ENCODE measurements around the gene DQX1.

The DQX1 gene

GRCh38 chr2:74511104-74511989, 14.7 kb downstream of the DQX1 start:
- no peak for DNase-seq (ENCODE audit: low read depth)
- TF ChIP-seq CTCF (IDR thresholded peaks at IDR 0.05; ENCODE audit: low read length, missing control alignments), result no peak
- H3K4me3 ChIP-seq (replicated peaks; ENCODE audit: low read depth, low read length), result no peak overlapping the region

GRCh38 chr2:74510272-74510671, 15.8 kb downstream of the DQX1 start:
- TF ChIP-seq CTCF (IDR thresholded peaks at IDR 0.05; ENCODE audit: low read length, missing control alignments), result no peak
- no peak for DNase-seq (ENCODE audit: low read depth)
- H3K4me3 ChIP-seq (replicated peaks; ENCODE audit: low read depth, low read length), result no peak overlapping the region

GRCh38 chr2:74507926-74508520, 18.0 kb downstream of the DQX1 start:
- DNase-seq (ENCODE audit: low read depth), result peak; percentile 29
- peak overlapping the region; percentile 95 for H3K4me3 ChIP-seq (replicated peaks; ENCODE audit: low read depth, low read length)
- TF ChIP-seq CTCF (IDR thresholded peaks at IDR 0.05; ENCODE audit: low read length, missing control alignments), result no peak

- TF ChIP-seq CTCF (IDR thresholded peaks at IDR 0.05; ENCODE audit: low read length, missing control alignments), result peak; percentile 47
- peak within 1 kb of the TSS; percentile 95 for H3K4me3 ChIP-seq (replicated peaks; ENCODE audit: low read depth, low read length)
- DNase-seq (ENCODE audit: low read depth), result peak; percentile 98
These were observed 18.7 kb downstream of the DQX1 start, which contains the start of gene PCGF1 for GRCh38 chr2:74507145-74507925. TSS of gene PCGF1 (minus strand) at chr2:74507695. CDS start at chr2:74507668, 27 bp downstream.

GRCh38 chr2:74505448-74506246, 20.4 kb downstream of the DQX1 start:
- no peak for TF ChIP-seq CTCF (IDR thresholded peaks at IDR 0.05; ENCODE audit: low read length, missing control alignments)
- no peak for DNase-seq (ENCODE audit: low read depth)
- H3K4me3 ChIP-seq (replicated peaks; ENCODE audit: low read depth, low read length), result peak overlapping the region; percentile 62

GRCh38 chr2:74504591-74504990, 21.4 kb downstream of the DQX1 start:
- DNase-seq (ENCODE audit: low read depth), result no peak
- H3K4me3 ChIP-seq (replicated peaks; ENCODE audit: low read depth, low read length), result peak overlapping the region; percentile 62
- TF ChIP-seq CTCF (IDR thresholded peaks at IDR 0.05; ENCODE audit: low read length, missing control alignments), result no peak

All from fibroblast of pulmonary artery (primary cell).